ENCODE measurements around the gene MECR. TPM values are rescaled to one million over a fixed set of nuclear protein-coding genes. Genes with fewer than 3 reads are reported as not detected.

MECR gene
- total RNA-seq (10 to 100 TPM in 4 of 5 experiments, 1 to 10 TPM in 1; 8.6 to 24.4 (median 16.8) TPM), polyA plus RNA-seq (10 to 100 TPM; 18.3 to 20.5 TPM), total RNA-seq (6.3 reads per million, percentile 28 among the genes with 10 or more reads in this experiment)

- ChIA-PET CTCF (interaction anchor here (0.6 to 1.2 kb wide), 4 partner anchors 494 to 1488 kb away, joined by 3 to 4 read pairs (median 3); partner anchors contain the start of gene YTHDF2), POLR2A (interaction anchor here (2.6 kb wide), 1 partner anchor 49 kb away, joined by 15 read pairs; the partner anchor contains the start of gene SRSF4)
- intact Hi-C loops (cut with micrococcal nuclease), result loop anchor here (1.0 to 10.0 kb wide), 7 partner anchors 48 to 1934 kb away; partner anchors contain the start of gene SRSF4 (in 2 of the 2)
- peak; percentile 89 to 98 (median 92) for DNase-seq
- Mint-ChIP-seq H3K27me3 (peaks cover 0 to 26% (median 11%) of the 10 kb centered on the region in 5 donors), H3K4me1 (peaks cover 12 to 26% (median 21%) of the 10 kb centered on the region in 7 donors), H3K36me3 (no peaks in the 10 kb centered on the region), H3K4me3 (peak within 1 kb of the TSS; percentile 87 to 97 (median 92)), H3K9me3 (no peaks in the 10 kb centered on the region), H3K27ac (peak within 1 kb of the TSS; percentile 80 to 97 (median 93))
- H3K36me3 ChIP-seq (ENCODE audit: control insufficient read depth in 2 of 3, insufficient read depth in 3 of 3, low read length in 3 of 3), result no peaks in the 10 kb centered on the region
- peaks cover 7 to 13% of the 10 kb centered on the region in 2 donors for H3K4me1 ChIP-seq (ENCODE audit: control insufficient read depth in 2 of 2, insufficient read depth in 2 of 2, low read length in 2 of 2)
- H3K27me3 ChIP-seq (ENCODE audit: control insufficient read depth in 2 of 2, insufficient read depth in 2 of 2, low read length in 2 of 2), result peaks cover 0 to 1% of the 10 kb centered on the region in 2 donors
- no peaks in the 10 kb centered on the region for H3K9me3 ChIP-seq (ENCODE audit: control insufficient read depth in 2 of 3, low read length in 3 of 3)
- peak; percentile 100 for ATAC-seq
- H3K27ac ChIP-seq (ENCODE audit: low read depth, low read length), result peak within 1 kb of the TSS; percentile 76
- H3K4me3 ChIP-seq (ENCODE audit: low read length), result peak within 1 kb of the TSS; percentile 65
Observed at GRCh38 chr1:29230553-29231378, at the start of gene MECR. Gene MECR (minus strand): TSS chr1:29230934. CDS start chr1:29230906, 28 bp downstream.

GRCh38 chr1:29279951-29280391 lies 49.2 kb upstream of the MECR start:
- ATAC-seq (no peak), DNase-seq (no peak)
- H3K27ac Mint-ChIP-seq, result no peak overlapping the region
- Histone ChIP-seq H3K4me1 (ENCODE audit: control insufficient read depth in 2 of 2, insufficient read depth in 2 of 2, low read length in 2 of 2) (no peaks in the 10 kb centered on the region), H3K27me3 (ENCODE audit: control insufficient read depth in 2 of 2, insufficient read depth in 2 of 2, low read length in 2 of 2) (no peaks in the 10 kb centered on the region), H3K4me3 (ENCODE audit: low read length) (no peak overlapping the region), H3K27ac (ENCODE audit: low read depth, low read length) (no peak overlapping the region), H3K36me3 (ENCODE audit: control insufficient read depth in 2 of 3, insufficient read depth in 3 of 3, low read length in 3 of 3) (no peaks in the 10 kb centered on the region), H3K9me3 (ENCODE audit: control insufficient read depth in 2 of 3, low read length in 3 of 3) (no peaks in the 10 kb centered on the region)
- no peaks in the 10 kb centered on the region for H3K36me3 Mint-ChIP-seq
- no peaks in the 10 kb centered on the region for H3K9me3 Mint-ChIP-seq
- POLR2A ChIA-PET, result no interaction called here
- no peak overlapping the region for H3K4me3 Mint-ChIP-seq
- peaks cover 0 to 9% (median 3%) of the 10 kb centered on the region in 5 donors for H3K27me3 Mint-ChIP-seq
- CTCF ChIA-PET, result no interaction called here
- intact Hi-C loops (cut with micrococcal nuclease), result no loop called here
- H3K4me1 Mint-ChIP-seq, result peaks cover 0 to 9% (median 4%) of the 10 kb centered on the region in 7 donors

- no peaks in the 10 kb centered on the region for H3K4me1 ChIP-seq (ENCODE audit: control insufficient read depth in 2 of 2, insufficient read depth in 2 of 2, low read length in 2 of 2)
- no peak overlapping the region for H3K27ac ChIP-seq (ENCODE audit: low read depth, low read length)
- H3K9me3 Mint-ChIP-seq, result no peaks in the 10 kb centered on the region
- no peak overlapping the region for H3K27ac Mint-ChIP-seq
- no peaks in the 10 kb centered on the region for H3K27me3 ChIP-seq (ENCODE audit: control insufficient read depth in 2 of 2, insufficient read depth in 2 of 2, low read length in 2 of 2)
- intact Hi-C loops (cut with micrococcal nuclease), result no loop called here
- H3K4me3 ChIP-seq (ENCODE audit: low read length), result no peak overlapping the region
- POLR2A ChIA-PET, result no interaction called here
- H3K27me3 Mint-ChIP-seq, result peaks cover 0 to 10% (median 5%) of the 10 kb centered on the region in 5 donors
- CTCF ChIA-PET, result no interaction called here
- no peaks in the 10 kb centered on the region for H3K36me3 ChIP-seq (ENCODE audit: control insufficient read depth in 2 of 3, insufficient read depth in 3 of 3, low read length in 3 of 3)
- ATAC-seq (no peak), DNase-seq (no peak)
- no peaks in the 10 kb centered on the region for H3K36me3 Mint-ChIP-seq
- H3K4me3 Mint-ChIP-seq, result no peak overlapping the region
- H3K4me1 Mint-ChIP-seq, result peaks cover 0 to 9% (median 4%) of the 10 kb centered on the region in 7 donors
- H3K9me3 ChIP-seq (ENCODE audit: control insufficient read depth in 2 of 3, low read length in 3 of 3), result no peaks in the 10 kb centered on the region
Observed at GRCh38 chr1:29279406-29279805, 48.7 kb upstream of the MECR start.

- Mint-ChIP-seq H3K4me1 (peaks cover 0 to 2% (median 0%) of the 10 kb centered on the region in 7 donors), H3K27me3 (peaks cover 0 to 15% (median 7%) of the 10 kb centered on the region in 5 donors), H3K9me3 (no peaks in the 10 kb centered on the region), H3K36me3 (no peaks in the 10 kb centered on the region), H3K27ac (no peak overlapping the region), H3K4me3 (no peak overlapping the region)
- ChIA-PET POLR2A (no interaction called here), CTCF (no interaction called here)
- H3K4me3 ChIP-seq (ENCODE audit: low read length), result no peak overlapping the region
- H3K4me1 ChIP-seq (ENCODE audit: control insufficient read depth in 2 of 2, insufficient read depth in 2 of 2, low read length in 2 of 2), result no peaks in the 10 kb centered on the region
- ATAC-seq (no peak), DNase-seq (no peak)
- no peak overlapping the region for H3K27ac ChIP-seq (ENCODE audit: low read depth, low read length)
- H3K9me3 ChIP-seq (ENCODE audit: control insufficient read depth in 2 of 3, low read length in 3 of 3), result no peaks in the 10 kb centered on the region
- intact Hi-C loops (cut with micrococcal nuclease), result no loop called here
- no peaks in the 10 kb centered on the region for H3K27me3 ChIP-seq (ENCODE audit: control insufficient read depth in 2 of 2, insufficient read depth in 2 of 2, low read length in 2 of 2)
- no peaks in the 10 kb centered on the region for H3K36me3 ChIP-seq (ENCODE audit: control insufficient read depth in 2 of 3, insufficient read depth in 3 of 3, low read length in 3 of 3)
Observed at GRCh38 chr1:29278124-29278523, 47.4 kb upstream of the MECR start.

GRCh38 chr1:29275435-29275834 lies 44.7 kb upstream of the MECR start:
- ATAC-seq (no peak), DNase-seq (no peak)
- Mint-ChIP-seq H3K27me3 (peaks cover 19 to 38% (median 23%) of the 10 kb centered on the region in 5 donors), H3K4me1 (no peaks in the 10 kb centered on the region), H3K36me3 (no peaks in the 10 kb centered on the region), H3K9me3 (no peaks in the 10 kb centered on the region), H3K4me3 (no peak overlapping the region), H3K27ac (no peak overlapping the region)
- no peaks in the 10 kb centered on the region for H3K9me3 ChIP-seq (ENCODE audit: control insufficient read depth in 2 of 3, low read length in 3 of 3)
- H3K4me3 ChIP-seq (ENCODE audit: low read length), result no peak overlapping the region
- ChIA-PET POLR2A (no interaction called here), CTCF (no interaction called here)
- no peaks in the 10 kb centered on the region for H3K4me1 ChIP-seq (ENCODE audit: control insufficient read depth in 2 of 2, insufficient read depth in 2 of 2, low read length in 2 of 2)
- H3K36me3 ChIP-seq (ENCODE audit: control insufficient read depth in 2 of 3, insufficient read depth in 3 of 3, low read length in 3 of 3), result no peaks in the 10 kb centered on the region
- H3K27me3 ChIP-seq (ENCODE audit: control insufficient read depth in 2 of 2, insufficient read depth in 2 of 2, low read length in 2 of 2), result no peaks in the 10 kb centered on the region
- H3K27ac ChIP-seq (ENCODE audit: low read depth, low read length), result no peak overlapping the region
- intact Hi-C loops (cut with micrococcal nuclease), result no loop called here

- Histone ChIP-seq H3K27me3 (ENCODE audit: control insufficient read depth in 2 of 2, insufficient read depth in 2 of 2, low read length in 2 of 2) (no peaks in the 10 kb centered on the region), H3K9me3 (ENCODE audit: control insufficient read depth in 2 of 3, low read length in 3 of 3) (no peaks in the 10 kb centered on the region), H3K36me3 (ENCODE audit: control insufficient read depth in 2 of 3, insufficient read depth in 3 of 3, low read length in 3 of 3) (no peaks in the 10 kb centered on the region), H3K27ac (ENCODE audit: low read depth, low read length) (no peak overlapping the region), H3K4me3 (ENCODE audit: low read length) (no peak overlapping the region), H3K4me1 (ENCODE audit: control insufficient read depth in 2 of 2, insufficient read depth in 2 of 2, low read length in 2 of 2) (no peaks in the 10 kb centered on the region)
- Mint-ChIP-seq H3K36me3 (no peaks in the 10 kb centered on the region), H3K27me3 (peaks cover 40 to 55% (median 44%) of the 10 kb centered on the region in 5 donors), H3K9me3 (no peaks in the 10 kb centered on the region), H3K4me3 (no peak overlapping the region), H3K4me1 (peaks cover 0 to under 1% (median 0%) of the 10 kb centered on the region in 7 donors), H3K27ac (no peak overlapping the region)
- CTCF ChIA-PET, result no interaction called here
- DNase-seq (no peak), ATAC-seq (no peak)
- POLR2A ChIA-PET, result no interaction called here
- intact Hi-C loops (cut with micrococcal nuclease), result no loop called here
Observed at GRCh38 chr1:29272147-29272907, 41.6 kb upstream of the MECR start.

Data from naive thymus-derived CD4-positive, alpha-beta T cell (primary cell).